ENCODE data around the gene NEU4.

- no peak for TF ChIP-seq CTCF (conservative IDR thresholded peaks at IDR 0.05 in 1 of 2, IDR thresholded peaks at IDR 0.05 in 1 of 2; ENCODE audit: low read depth in 1 of 2, low read length in 2 of 2)
- no peak for TF ChIP-seq EZH2 (IDR thresholded peaks at IDR 0.05; ENCODE audit: low read length, missing control alignments)
Observed at GRCh38 chr2:241814643-241815476, 5.9 kb downstream of the NEU4 start.
